Panc1 (cell line): ENCODE measurements around the gene SH3PXD2B.

Source experiments
- CTCF ChIP-seq: fragments of 450-650 bp; IDR thresholded peaks from 2 replicates; pipeline ENCODE4 v1.5.1; 2017; ENCODE audit warnings: mild to moderate bottlenecking
- TCF7L2 ChIP-seq: IDR thresholded peaks from 2 replicates; pipeline ENCODE4 v1.6.1; 2011; ENCODE audit warnings: mild to moderate bottlenecking, low read depth, low read length, inconsistent platforms

GRCh38 chr5:172299916-172300439, 154.3 kb downstream of the SH3PXD2B start:
- no peak for TF ChIP-seq CTCF
- TF ChIP-seq TCF7L2, result no peak
